Neural cell (in vitro differentiated cells): ENCODE measurements around the gene NAT9. TPM values are rescaled to one million over a fixed set of nuclear protein-coding genes. Genes with fewer than 3 reads are reported as not detected.

ENCODE experiments used
- H2AFZ ChIP-seq: fragments of 200-600, 300-800 bp; sonication (generic), shearing (Covaris generic); 2 replicates; pipeline ENCODE4 v1.6.0; 2014; ENCODE audit warnings: low read depth, mild to moderate bottlenecking, antibody characterized with exemption, low read length, moderate library complexity
- H3F3A ChIP-seq: fragments of 200-600 bp; shearing (Covaris generic); 2 replicates; pipeline ENCODE4 v1.6.1; 2016; ENCODE audit warnings: mild to moderate bottlenecking, moderate library complexity, mixed read lengths, antibody characterized with exemption, low read length; ENCODE audit not compliant: insufficient read depth, poor library complexity, severe bottlenecking
- H3K27ac ChIP-seq: fragments of 200-600, 300-800 bp; sonication (generic), shearing (Covaris generic); 2 replicates; pipeline ENCODE4 v1.5.1; 2014; ENCODE audit warnings: mild to moderate bottlenecking, low read length, moderate library complexity
- H3K27me3 ChIP-seq: fragments of 300-800, 200-600 bp; sonication (generic), shearing (Covaris generic); 2 replicates; pipeline ENCODE4 v1.6.0; 2014; ENCODE audit warnings: mild to moderate bottlenecking, low read depth, low read length, moderate library complexity; ENCODE audit not compliant: insufficient read depth
- H3K36me3 ChIP-seq: fragments of 300-800, 200-600 bp; sonication (generic), shearing (Covaris generic); 2 replicates; pipeline ENCODE4 v1.5.1; 2014; ENCODE audit warnings: mild to moderate bottlenecking, antibody characterized with exemption, low read length, moderate library complexity; ENCODE audit not compliant: insufficient read depth
- H3K4me2 ChIP-seq: fragments of 300-800, 200-600 bp; sonication (generic), shearing (Covaris generic); 2 replicates; pipeline ENCODE4 v1.6.0; 2014; ENCODE audit warnings: mild to moderate bottlenecking, low read length
- H3K4me3 ChIP-seq: fragments of 300-800, 200-600 bp; sonication (generic), shearing (Covaris generic); 2 replicates; pipeline ENCODE4 v1.5.1; 2014; ENCODE audit warnings: mild to moderate bottlenecking, low read length, moderate library complexity
- H3K79me2 ChIP-seq: fragments of 200-600 bp; shearing (Covaris generic); replicated peaks from 2 replicates; pipeline ENCODE4 v1.6.0; 2014; ENCODE audit warnings: mild to moderate bottlenecking, low read length, moderate library complexity; ENCODE audit not compliant: insufficient read depth
- H3K9ac ChIP-seq: fragments of 300-800, 200-600 bp; sonication (generic), shearing (Covaris generic); 2 replicates; pipeline ENCODE4 v1.6.1; 2016; ENCODE audit warnings: mild to moderate bottlenecking, low read length, mixed read lengths
- H3K9me2 ChIP-seq: fragments of 200-600 bp; shearing (Covaris generic); 2 replicates; pipeline ENCODE4 v1.6.1; 2016; ENCODE audit warnings: mild to moderate bottlenecking, low read length, mixed read lengths; ENCODE audit not compliant: insufficient read depth
- H3K9me3 ChIP-seq: fragments of 200-600, 300-800 bp; sonication (generic), shearing (Covaris generic); 2 replicates; pipeline ENCODE4 v1.6.1; 2016; ENCODE audit warnings: mild to moderate bottlenecking, mixed run types, low read length, moderate library complexity, mixed read lengths
- H4K20me1 ChIP-seq: fragments of 200-600 bp; shearing (Covaris generic); 2 replicates; pipeline ENCODE4 v1.6.1; 2016; ENCODE audit warnings: mild to moderate bottlenecking, mixed run types; ENCODE audit not compliant: insufficient read depth
- EP300 ChIP-seq: fragments of 450-650 bp; conservative IDR thresholded peaks from 2 replicates; pipeline ENCODE4 v1.6.1; 2014; ENCODE audit warnings: antibody characterized with exemption, mild to moderate bottlenecking, moderate library complexity; ENCODE audit not compliant: poor library complexity, severe bottlenecking
- EZH2 ChIP-seq: fragments of 200-600, 300-800 bp; shearing (Covaris generic), sonication (generic); IDR thresholded peaks from 2 replicates; pipeline ENCODE4 v1.6.1; 2014; ENCODE audit warnings: antibody characterized with exemption, low read length, borderline replicate concordance, mild to moderate bottlenecking; ENCODE audit not compliant: insufficient read depth, poor library complexity, severe bottlenecking
- MXI1 ChIP-seq: fragments of 450-650 bp; conservative IDR thresholded peaks from 2 replicates; pipeline ENCODE4 v1.6.1; 2014; ENCODE audit warnings: antibody characterized with exemption, mild to moderate bottlenecking; ENCODE audit not compliant: poor library complexity, severe bottlenecking
- POLR2AphosphoS5 ChIP-seq: IDR thresholded peaks from 2 replicates; pipeline ENCODE4 v1.6.1; 2012
- RAD21 ChIP-seq: fragments of 450-650 bp; conservative IDR thresholded peaks from 2 replicates; pipeline ENCODE4 v1.6.1; 2014; ENCODE audit warnings: antibody characterized with exemption, mild to moderate bottlenecking, moderate library complexity
- SMC3 ChIP-seq: fragments of 450-650 bp; conservative IDR thresholded peaks from 2 replicates; pipeline ENCODE4 v1.6.1; 2014; ENCODE audit warnings: antibody characterized with exemption, mild to moderate bottlenecking, moderate library complexity; ENCODE audit not compliant: poor library complexity
- TAF1 ChIP-seq: IDR thresholded peaks from 2 replicates; pipeline ENCODE4 v1.6.1; 2012; ENCODE audit warnings: low read depth
- polyA plus RNA-seq: library from polyadenylated mRNA; depleted of rRNA; stranded (reverse); fragments of >200 nt; gene quantifications from 2 replicates; pipeline ENCODE4 v1.2.3, GENCODE V29; 2014
- TF ChIP-seq, protein P1 (sequence below): fragments of 450-650 bp; IDR thresholded peaks from 2 replicates; pipeline ENCODE4 v1.5.1; 2014; ENCODE audit warnings: antibody characterized with exemption, mild to moderate bottlenecking, moderate library complexity; ENCODE audit not compliant: poor library complexity, severe bottlenecking
- TF ChIP-seq, protein P2 (sequence below): IDR thresholded peaks from 2 replicates; pipeline ENCODE4 v1.6.1; 2012; ENCODE audit warnings: borderline replicate concordance

Gene NAT9
- polyA plus RNA-seq, 1 donor from 2014 or later, result 243 TPM

- H2AFZ ChIP-seq, result no peak overlapping the region
- peaks cover 5% of the 10 kb centered on the region for H3K9me3 ChIP-seq
- TF ChIP-seq POLR2AphosphoS5 (no peak), TAF1 (no peak), EZH2 (no peak), EP300 (no peak), MXI1 (no peak), SMC3 (no peak), RAD21 (no peak)
- TF ChIP-seq, protein P1, sequence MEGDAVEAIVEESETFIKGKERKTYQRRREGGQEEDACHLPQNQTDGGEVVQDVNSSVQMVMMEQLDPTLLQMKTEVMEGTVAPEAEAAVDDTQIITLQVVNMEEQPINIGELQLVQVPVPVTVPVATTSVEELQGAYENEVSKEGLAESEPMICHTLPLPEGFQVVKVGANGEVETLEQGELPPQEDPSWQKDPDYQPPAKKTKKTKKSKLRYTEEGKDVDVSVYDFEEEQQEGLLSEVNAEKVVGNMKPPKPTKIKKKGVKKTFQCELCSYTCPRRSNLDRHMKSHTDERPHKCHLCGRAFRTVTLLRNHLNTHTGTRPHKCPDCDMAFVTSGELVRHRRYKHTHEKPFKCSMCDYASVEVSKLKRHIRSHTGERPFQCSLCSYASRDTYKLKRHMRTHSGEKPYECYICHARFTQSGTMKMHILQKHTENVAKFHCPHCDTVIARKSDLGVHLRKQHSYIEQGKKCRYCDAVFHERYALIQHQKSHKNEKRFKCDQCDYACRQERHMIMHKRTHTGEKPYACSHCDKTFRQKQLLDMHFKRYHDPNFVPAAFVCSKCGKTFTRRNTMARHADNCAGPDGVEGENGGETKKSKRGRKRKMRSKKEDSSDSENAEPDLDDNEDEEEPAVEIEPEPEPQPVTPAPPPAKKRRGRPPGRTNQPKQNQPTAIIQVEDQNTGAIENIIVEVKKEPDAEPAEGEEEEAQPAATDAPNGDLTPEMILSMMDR, result no peak
- TF ChIP-seq, protein P2, sequence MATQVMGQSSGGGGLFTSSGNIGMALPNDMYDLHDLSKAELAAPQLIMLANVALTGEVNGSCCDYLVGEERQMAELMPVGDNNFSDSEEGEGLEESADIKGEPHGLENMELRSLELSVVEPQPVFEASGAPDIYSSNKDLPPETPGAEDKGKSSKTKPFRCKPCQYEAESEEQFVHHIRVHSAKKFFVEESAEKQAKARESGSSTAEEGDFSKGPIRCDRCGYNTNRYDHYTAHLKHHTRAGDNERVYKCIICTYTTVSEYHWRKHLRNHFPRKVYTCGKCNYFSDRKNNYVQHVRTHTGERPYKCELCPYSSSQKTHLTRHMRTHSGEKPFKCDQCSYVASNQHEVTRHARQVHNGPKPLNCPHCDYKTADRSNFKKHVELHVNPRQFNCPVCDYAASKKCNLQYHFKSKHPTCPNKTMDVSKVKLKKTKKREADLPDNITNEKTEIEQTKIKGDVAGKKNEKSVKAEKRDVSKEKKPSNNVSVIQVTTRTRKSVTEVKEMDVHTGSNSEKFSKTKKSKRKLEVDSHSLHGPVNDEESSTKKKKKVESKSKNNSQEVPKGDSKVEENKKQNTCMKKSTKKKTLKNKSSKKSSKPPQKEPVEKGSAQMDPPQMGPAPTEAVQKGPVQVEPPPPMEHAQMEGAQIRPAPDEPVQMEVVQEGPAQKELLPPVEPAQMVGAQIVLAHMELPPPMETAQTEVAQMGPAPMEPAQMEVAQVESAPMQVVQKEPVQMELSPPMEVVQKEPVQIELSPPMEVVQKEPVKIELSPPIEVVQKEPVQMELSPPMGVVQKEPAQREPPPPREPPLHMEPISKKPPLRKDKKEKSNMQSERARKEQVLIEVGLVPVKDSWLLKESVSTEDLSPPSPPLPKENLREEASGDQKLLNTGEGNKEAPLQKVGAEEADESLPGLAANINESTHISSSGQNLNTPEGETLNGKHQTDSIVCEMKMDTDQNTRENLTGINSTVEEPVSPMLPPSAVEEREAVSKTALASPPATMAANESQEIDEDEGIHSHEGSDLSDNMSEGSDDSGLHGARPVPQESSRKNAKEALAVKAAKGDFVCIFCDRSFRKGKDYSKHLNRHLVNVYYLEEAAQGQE, result no peak
- H3K79me2 ChIP-seq, result no peaks in the 10 kb centered on the region
- H4K20me1 ChIP-seq, result no peaks in the 10 kb centered on the region
- H3K4me3 ChIP-seq, result no peak overlapping the region
- H3K27ac ChIP-seq, result no peak overlapping the region
- no peak overlapping the region for H3K9ac ChIP-seq
- H3K27me3 ChIP-seq, result peaks cover 18% of the 10 kb centered on the region
- no peaks in the 10 kb centered on the region for H3F3A ChIP-seq
- H3K36me3 ChIP-seq, result no peaks in the 10 kb centered on the region
- no peaks in the 10 kb centered on the region for H3K9me2 ChIP-seq
- H3K4me2 ChIP-seq, result no peak overlapping the region
Measured at GRCh38 chr17:74729866-74730265, 46.3 kb downstream of the NAT9 start.

- no peaks in the 10 kb centered on the region for H3K9me2 ChIP-seq
- TF ChIP-seq POLR2AphosphoS5 (no peak), EP300 (no peak), EZH2 (no peak), TAF1 (no peak), RAD21 (no peak), MXI1 (no peak), SMC3 (no peak)
- TF ChIP-seq, protein P2, result no peak
- TF ChIP-seq, protein P1, result no peak
Measured at GRCh38 chr17:74729368-74729767, 46.8 kb downstream of the NAT9 start.

More at GRCh38 chr17:74729368-74729767, 46.8 kb downstream of the NAT9 start:
- no peaks in the 10 kb centered on the region for H4K20me1 ChIP-seq
- no peak overlapping the region for H3K27ac ChIP-seq
- no peak overlapping the region for H3K4me3 ChIP-seq
- H3K36me3 ChIP-seq, result no peaks in the 10 kb centered on the region
- H3K79me2 ChIP-seq, result no peaks in the 10 kb centered on the region
- peaks cover 5% of the 10 kb centered on the region for H3K9me3 ChIP-seq
- no peak overlapping the region for H3K9ac ChIP-seq
- peaks cover 13% of the 10 kb centered on the region for H3K27me3 ChIP-seq
- no peak overlapping the region for H2AFZ ChIP-seq
- no peak overlapping the region for H3K4me2 ChIP-seq
- no peaks in the 10 kb centered on the region for H3F3A ChIP-seq
